Loucy (cell line): ENCODE measurements around the gene DLL3.

ENCODE experiments used
- H2AFZ ChIP-seq: fragments of 200-600 bp; sonication (generic); 2 replicates; pipeline ENCODE4 v1.6.0; 2016; ENCODE audit warnings: antibody characterized with exemption, mild to moderate bottlenecking, low read length, moderate library complexity
- H3F3A ChIP-seq: fragments of 200-600 bp; 2 replicates; pipeline ENCODE4 v1.6.0; 2016; ENCODE audit warnings: antibody characterized with exemption, low read depth, mild to moderate bottlenecking
- H3K27me3 ChIP-seq: fragments of 200-600 bp; sonication (generic); 2 replicates; pipeline ENCODE4 v1.6.1; 2014; ENCODE audit warnings: low read length, mild to moderate bottlenecking; ENCODE audit not compliant: insufficient read depth, poor library complexity, severe bottlenecking
- H3K36me3 ChIP-seq: fragments of 200-600 bp; sonication (generic); 2 replicates; pipeline ENCODE4 v1.6.1; 2016; ENCODE audit warnings: low read length; ENCODE audit not compliant: insufficient read depth
- H3K4me1 ChIP-seq: fragments of 200-600 bp; sonication (generic); 2 replicates; pipeline ENCODE4 v1.5.1; 2014; ENCODE audit warnings: low read length, mild to moderate bottlenecking; ENCODE audit not compliant: insufficient read depth, poor library complexity, severe bottlenecking
- H3K4me2 ChIP-seq: fragments of 200-600 bp; sonication (generic); 2 replicates; pipeline ENCODE4 v1.6.0; 2014; ENCODE audit warnings: antibody characterized with exemption, low read length, low read depth, mild to moderate bottlenecking; ENCODE audit not compliant: poor library complexity, severe bottlenecking
- H3K4me3 ChIP-seq: fragments of 200-600 bp; sonication (generic); 2 replicates; pipeline ENCODE4 v1.5.1; 2014; ENCODE audit warnings: low read length, mild to moderate bottlenecking, mixed read lengths; ENCODE audit not compliant: poor library complexity, severe bottlenecking
- H3K79me2 ChIP-seq: fragments of 200-600 bp; sonication (generic); 2 replicates; pipeline ENCODE4 v1.6.1; 2014; ENCODE audit warnings: low read length; ENCODE audit not compliant: insufficient read depth
- H3K9ac ChIP-seq: fragments of 200-600 bp; sonication (generic); 2 replicates; pipeline ENCODE4 v1.6.0; 2014; ENCODE audit warnings: mild to moderate bottlenecking, low read depth, low read length, moderate library complexity; ENCODE audit not compliant: poor library complexity, severe bottlenecking
- H3K9me2 ChIP-seq: fragments of 200-600 bp; sonication (generic); replicated peaks from 2 replicates; pipeline ENCODE4 v1.6.1; 2016; ENCODE audit warnings: low read depth, low read length, mixed read lengths
- H3K9me3 ChIP-seq: fragments of 200-600 bp; sonication (generic); 2 replicates; pipeline ENCODE4 v1.6.1; 2014; ENCODE audit warnings: mild to moderate bottlenecking, antibody characterized with exemption, low read length, low read depth; ENCODE audit not compliant: insufficient read depth
- H4K20me1 ChIP-seq: fragments of 200-600 bp; sonication (generic); 2 replicates; pipeline ENCODE4 v1.6.0; 2014; ENCODE audit warnings: antibody characterized with exemption, low read length, mild to moderate bottlenecking; ENCODE audit not compliant: insufficient read depth, poor library complexity, severe bottlenecking
- EZH2phosphoT487 ChIP-seq: fragments of 200-600 bp; IDR thresholded peaks from 2 replicates; pipeline ENCODE4 v1.6.1; 2018; ENCODE audit warnings: antibody characterized with exemption, mild to moderate bottlenecking, moderate library complexity, borderline replicate concordance
- TF ChIP-seq, protein P1 (sequence below): fragments of 200-600 bp; sonication (generic); conservative IDR thresholded peaks from 2 replicates; pipeline ENCODE4 v1.5.1; 2014; ENCODE audit warnings: mild to moderate bottlenecking, antibody characterized with exemption, low read length

DLL3 gene

GRCh38 chr19:39492788-39493187, 6.0 kb upstream of the DLL3 start:
- no peak overlapping the region for H3K4me3 ChIP-seq
- no peaks in the 10 kb centered on the region for H3K9me3 ChIP-seq
- no peak overlapping the region for H3K4me2 ChIP-seq
- H4K20me1 ChIP-seq: no peaks in the 10 kb centered on the region
- no peak overlapping the region for H3K9ac ChIP-seq
- no peaks in the 10 kb centered on the region for H3K9me2 ChIP-seq
- H3K79me2 ChIP-seq: no peaks in the 10 kb centered on the region
- no peaks in the 10 kb centered on the region for H3K27me3 ChIP-seq
- TF ChIP-seq, protein P1, sequence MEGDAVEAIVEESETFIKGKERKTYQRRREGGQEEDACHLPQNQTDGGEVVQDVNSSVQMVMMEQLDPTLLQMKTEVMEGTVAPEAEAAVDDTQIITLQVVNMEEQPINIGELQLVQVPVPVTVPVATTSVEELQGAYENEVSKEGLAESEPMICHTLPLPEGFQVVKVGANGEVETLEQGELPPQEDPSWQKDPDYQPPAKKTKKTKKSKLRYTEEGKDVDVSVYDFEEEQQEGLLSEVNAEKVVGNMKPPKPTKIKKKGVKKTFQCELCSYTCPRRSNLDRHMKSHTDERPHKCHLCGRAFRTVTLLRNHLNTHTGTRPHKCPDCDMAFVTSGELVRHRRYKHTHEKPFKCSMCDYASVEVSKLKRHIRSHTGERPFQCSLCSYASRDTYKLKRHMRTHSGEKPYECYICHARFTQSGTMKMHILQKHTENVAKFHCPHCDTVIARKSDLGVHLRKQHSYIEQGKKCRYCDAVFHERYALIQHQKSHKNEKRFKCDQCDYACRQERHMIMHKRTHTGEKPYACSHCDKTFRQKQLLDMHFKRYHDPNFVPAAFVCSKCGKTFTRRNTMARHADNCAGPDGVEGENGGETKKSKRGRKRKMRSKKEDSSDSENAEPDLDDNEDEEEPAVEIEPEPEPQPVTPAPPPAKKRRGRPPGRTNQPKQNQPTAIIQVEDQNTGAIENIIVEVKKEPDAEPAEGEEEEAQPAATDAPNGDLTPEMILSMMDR: no peak
- no peak for TF ChIP-seq EZH2phosphoT487
- no peak overlapping the region for H2AFZ ChIP-seq
- H3K4me1 ChIP-seq: peaks cover 7% of the 10 kb centered on the region
- H3K36me3 ChIP-seq: peaks cover 31% of the 10 kb centered on the region; the same call in 1 of the 2 replicates
- no peaks in the 10 kb centered on the region for H3F3A ChIP-seq

GRCh38 chr19:39494661-39495060, 4.1 kb upstream of the DLL3 start:
- no peak for TF ChIP-seq EZH2phosphoT487
- TF ChIP-seq, protein P1: no peak
- no peak overlapping the region for H3K9ac ChIP-seq

GRCh38 chr19:39496063-39496462, 2.7 kb upstream of the DLL3 start:
- TF ChIP-seq, protein P1: no peak
- TF ChIP-seq EZH2phosphoT487: no peak
- H3F3A ChIP-seq: no peaks in the 10 kb centered on the region
- no peaks in the 10 kb centered on the region for H3K9me2 ChIP-seq
- H3K27me3 ChIP-seq: no peaks in the 10 kb centered on the region
- 0 out of 2 replicates have a peak, but pooled peaks cover 3% of the 10 kb centered on the region for H3K36me3 ChIP-seq
- H4K20me1 ChIP-seq: no peaks in the 10 kb centered on the region
- peak overlapping the region; percentile 3 for H3K9ac ChIP-seq
- no peak overlapping the region for H3K4me2 ChIP-seq
- H3K79me2 ChIP-seq: no peaks in the 10 kb centered on the region
- H3K9me3 ChIP-seq: no peaks in the 10 kb centered on the region
- peaks cover 7% of the 10 kb centered on the region for H3K4me1 ChIP-seq
- no peak overlapping the region for H2AFZ ChIP-seq
- H3K4me3 ChIP-seq: no peak overlapping the region

More at GRCh38 chr19:39494661-39495060, 4.1 kb upstream of the DLL3 start:
- Histone ChIP-seq H3K9me2 (no peaks in the 10 kb centered on the region), H3K4me2 (no peak overlapping the region), H4K20me1 (no peaks in the 10 kb centered on the region), H3K79me2 (no peaks in the 10 kb centered on the region), H2AFZ (no peak overlapping the region), H3K4me1 (peaks cover 7% of the 10 kb centered on the region), H3K9me3 (no peaks in the 10 kb centered on the region), H3K36me3 (peaks cover 13% of the 10 kb centered on the region; the same call in 1 of the 2 replicates), H3K27me3 (no peaks in the 10 kb centered on the region), H3K4me3 (no peak overlapping the region), H3F3A (no peaks in the 10 kb centered on the region)
